GM23338 (cell line): Measurements from ENCODE around the gene PTPRJ. TPM values are rescaled to one million over a fixed set of nuclear protein-coding genes. Genes with fewer than 3 reads are reported as not detected.

Experiments used
- ATAC-seq: fragments of 200-7000 bp; cut with Tn5 transposase; 3 replicates; pipeline ENCODE4 v1.9.1; 2020
- DNase-seq: peaks from one replicate; pipeline ENCODE4 v3.0.0-alpha.2; 2015; ENCODE audit warnings: low spot score
- H2AFZ ChIP-seq: fragments of 200-600 bp; sonication (generic); 2 replicates; pipeline ENCODE4 v1.8.0; 2016; ENCODE audit warnings: antibody characterized with exemption, mild to moderate bottlenecking, moderate library complexity
- H3F3A ChIP-seq: fragments of 200-600 bp; sonication (generic); replicated peaks from 2 replicates; pipeline ENCODE4 v1.8.0; 2017; ENCODE audit warnings: antibody characterized with exemption, mixed run types, low read depth
- H3K27ac ChIP-seq: fragments of 200-600 bp; sonication (generic); 2 replicates; pipeline ENCODE4 v1.6.1; 2016; ENCODE audit warnings: low read depth
- H3K27me3 ChIP-seq: fragments of 200-600 bp; sonication (generic); 2 replicates; pipeline ENCODE4 v1.8.0; 2016; ENCODE audit warnings: mild to moderate bottlenecking, mixed run types, moderate library complexity; ENCODE audit not compliant: insufficient read depth
- H3K36me3 ChIP-seq: fragments of 200-600 bp; sonication (generic); 2 replicates; pipeline ENCODE4 v1.8.0; 2016; ENCODE audit warnings: mild to moderate bottlenecking; ENCODE audit not compliant: insufficient read depth
- H3K4me1 ChIP-seq: fragments of 200-600 bp; sonication (generic); 2 replicates; pipeline ENCODE4 v1.8.0; 2016; ENCODE audit warnings: mild to moderate bottlenecking, moderate library complexity; ENCODE audit not compliant: insufficient read depth
- H3K4me2 ChIP-seq: fragments of 200-600 bp; sonication (generic); 2 replicates; pipeline ENCODE4 v1.7.1; 2017; ENCODE audit warnings: mixed run types
- H3K4me3 ChIP-seq: fragments of 200-600 bp; sonication (generic); 2 replicates; pipeline ENCODE4 v1.6.1; 2016; ENCODE audit warnings: mixed run types
- H3K79me2 ChIP-seq: fragments of 200-600 bp; sonication (generic); replicated peaks from 2 replicates; pipeline ENCODE4 v1.8.0; 2017; ENCODE audit warnings: mild to moderate bottlenecking; ENCODE audit not compliant: insufficient read depth
- H3K9me2 ChIP-seq: fragments of 200-600 bp; sonication (generic); 2 replicates; pipeline ENCODE4 v1.8.0; 2017; ENCODE audit not compliant: insufficient read depth
- H4K20me1 ChIP-seq: fragments of 200-600 bp; sonication (generic); replicated peaks from 2 replicates; pipeline ENCODE4 v1.8.0; 2017; ENCODE audit warnings: mild to moderate bottlenecking; ENCODE audit not compliant: insufficient read depth
- H3K27ac Mint-ChIP-seq: 2 replicates; pipeline ENCODE4 v1.8.0; 2020; ENCODE audit warnings: inconsistent platforms, mild to moderate bottlenecking, moderate library complexity, mixed read lengths
- H3K27me3 Mint-ChIP-seq: 3 replicates; pipeline ENCODE4 v1.8.0; 2022; ENCODE audit warnings: low read depth, mild to moderate bottlenecking, moderate library complexity, mixed read lengths, inconsistent platforms; ENCODE audit not compliant: insufficient read depth, poor library complexity
- H3K36me3 Mint-ChIP-seq: 3 replicates; pipeline ENCODE4 v1.8.0; 2021; ENCODE audit warnings: low read depth, mild to moderate bottlenecking, inconsistent platforms, moderate library complexity, mixed read lengths
- H3K4me1 Mint-ChIP-seq: 3 replicates; pipeline ENCODE4 v1.8.0; 2020; ENCODE audit warnings: mild to moderate bottlenecking, inconsistent platforms, mixed read lengths
- H3K4me3 Mint-ChIP-seq: 3 replicates; pipeline ENCODE4 v1.8.0; 2021; ENCODE audit warnings: moderate library complexity, mild to moderate bottlenecking, inconsistent platforms, mixed read lengths
- H3K9me3 Mint-ChIP-seq: 3 replicates; pipeline ENCODE4 v1.8.0; 2020; ENCODE audit warnings: moderate library complexity, mild to moderate bottlenecking, inconsistent platforms, mixed read lengths
- ETS1 ChIP-seq: IDR thresholded peaks from 2 replicates; pipeline ENCODE4 v1.6.1; 2016; ENCODE audit warnings: antibody characterized with exemption
- EZH2 ChIP-seq: fragments of 200-600 bp; sonication (generic); IDR thresholded peaks from one replicate; pipeline ENCODE4 v1.8.0; 2017; ENCODE audit warnings: antibody characterized with exemption, mild to moderate bottlenecking, low read depth; ENCODE audit not compliant: unreplicated experiment
- EZH2phosphoT487 ChIP-seq: fragments of 200-600 bp; sonication (generic); IDR thresholded peaks from one replicate; pipeline ENCODE4 v1.8.1; 2018; ENCODE audit warnings: antibody characterized with exemption; ENCODE audit not compliant: unreplicated experiment
- JUNB ChIP-seq: IDR thresholded peaks from one replicate; pipeline ENCODE4 v1.6.1; 2016; ENCODE audit warnings: antibody characterized with exemption; ENCODE audit not compliant: unreplicated experiment
- NANOG ChIP-seq: IDR thresholded peaks from 2 replicates; pipeline ENCODE4 v1.6.1; 2016; ENCODE audit warnings: antibody characterized with exemption, borderline replicate concordance
- POLR2AphosphoS5 ChIP-seq: IDR thresholded peaks from 2 replicates; pipeline ENCODE4 v1.6.1; 2016; ENCODE audit warnings: antibody characterized with exemption, low read depth
- REST ChIP-seq: IDR thresholded peaks from one replicate; pipeline ENCODE4 v1.6.1; 2018; ENCODE audit warnings: antibody characterized with exemption; ENCODE audit not compliant: unreplicated experiment
- STAT1 ChIP-seq: IDR thresholded peaks from one replicate; pipeline ENCODE4 v1.6.1; 2016; ENCODE audit warnings: antibody characterized with exemption; ENCODE audit not compliant: unreplicated experiment
- ZNF114 ChIP-seq: fragments of 250-450 bp; sonication (Bioruptor Pico); IDR thresholded peaks from 2 replicates; pipeline ENCODE4 v1.5.0; 2020; ENCODE audit warnings: mild to moderate bottlenecking, moderate library complexity
- ZNF331 ChIP-seq: fragments of 250-450 bp; sonication (Bioruptor Pico); IDR thresholded peaks from 2 replicates; pipeline ENCODE4 v1.5.0; 2020; ENCODE audit warnings: low read depth, mild to moderate bottlenecking, moderate library complexity
- polyA plus RNA-seq: library from polyadenylated mRNA; unstranded; fragments of >200 nt; fragmentation: Nextera tagmentation; extraction: Ambion mirVana; gene quantifications from 2 replicates; pipeline ENCODE4 v1.2.1, GENCODE V29; 2016
- total RNA-seq: library from RNA; depleted of rRNA; stranded (reverse); fragments of >200 nt; shearing (Covaris generic); gene quantifications from 2 replicates; pipeline ENCODE4 v1.2.3, GENCODE V29; 2014

The PTPRJ gene
- total and polyA plus RNA-seq, 2 experiments from 2014 or later, result 4.2 to 16.0 TPM

- ATAC-seq (no peak), DNase-seq (no peak)
- Histone ChIP-seq H3K4me1 (peaks cover 16% of the 10 kb centered on the region), H3K27ac (no peak overlapping the region), H3K9me2 (no peaks in the 10 kb centered on the region), H3K79me2 (peaks cover 10% of the 10 kb centered on the region), H3K4me2 (no peak overlapping the region), H2AFZ (no peak overlapping the region), H4K20me1 (no peaks in the 10 kb centered on the region), H3K36me3 (no peaks in the 10 kb centered on the region), H3K27me3 (no peaks in the 10 kb centered on the region), H3F3A (no peaks in the 10 kb centered on the region), H3K4me3 (no peak overlapping the region)
- no peak overlapping the region for H3K4me3 Mint-ChIP-seq
- H3K27me3 Mint-ChIP-seq, result peaks cover 5% of the 10 kb centered on the region
- TF ChIP-seq NANOG (no peak), POLR2AphosphoS5 (no peak), EZH2phosphoT487 (no peak), ETS1 (no peak), ZNF114 (CRISPR knock-in tag) (no peak), EZH2 (no peak)
- peaks cover 21% of the 10 kb centered on the region for H3K4me1 Mint-ChIP-seq
- H3K9me3 Mint-ChIP-seq, result peaks cover 4% of the 10 kb centered on the region; the same call in 1 of the 3 replicates
- H3K27ac Mint-ChIP-seq, result 0 out of 2 replicates have a peak overlapping the region, but pooled peaks have one; percentile 4
- H3K36me3 Mint-ChIP-seq, result peaks cover 6% of the 10 kb centered on the region; the same call in 2 of the 3 replicates
Measured at GRCh38 chr11:48085688-48086087, 105.3 kb downstream of the PTPRJ start.

GRCh38 chr11:48087422-48087821 is 107.1 kb downstream of the PTPRJ start:
- ATAC-seq, result no peak
- Mint-ChIP-seq H3K36me3 (peaks cover 6% of the 10 kb centered on the region; the same call in 2 of the 3 replicates), H3K9me3 (peaks cover 4% of the 10 kb centered on the region; the same call in 1 of the 3 replicates), H3K4me1 (peaks cover 33% of the 10 kb centered on the region), H3K27ac (no peak overlapping the region), H3K4me3 (no peak overlapping the region), H3K27me3 (peaks cover 5% of the 10 kb centered on the region)
- Histone ChIP-seq H3K4me2 (no peak overlapping the region), H3K4me3 (no peak overlapping the region), H3K79me2 (peaks cover 10% of the 10 kb centered on the region), H3K4me1 (peaks cover 16% of the 10 kb centered on the region), H3K9me2 (no peaks in the 10 kb centered on the region), H3F3A (no peaks in the 10 kb centered on the region), H4K20me1 (no peaks in the 10 kb centered on the region; the same call in 1 of the 2 replicates), H3K27ac (no peak overlapping the region), H2AFZ (no peak overlapping the region), H3K36me3 (no peaks in the 10 kb centered on the region), H3K27me3 (no peaks in the 10 kb centered on the region)
- TF ChIP-seq REST, result no peak
- no peak for TF ChIP-seq EZH2
- no peak for TF ChIP-seq ZNF331 (CRISPR knock-in tag)
- no peak for TF ChIP-seq JUNB
- TF ChIP-seq EZH2phosphoT487, result no peak
- TF ChIP-seq NANOG, result no peak
- no peak for TF ChIP-seq POLR2AphosphoS5
- TF ChIP-seq STAT1, result no peak
- TF ChIP-seq ETS1, result no peak
- TF ChIP-seq ZNF114 (CRISPR knock-in tag), result no peak
- DNase-seq, result no peak
